HG03521 (cell line): Measurements from ENCODE around the gene ADD3.
"Not testable (repeated sequence)": the region's sequence is repeated elsewhere in the genome, so short reads cannot be mapped to it uniquely, and the experiment has no call there.

Experiments used
- ATAC-seq: cut with Tn5 transposase; IDR thresholded peaks from one replicate; pipeline ENCODE4 v1.9.1; 2021; ENCODE audit warnings: mild to moderate bottlenecking, moderate library complexity; ENCODE audit not compliant: unreplicated experiment

Gene ADD3

GRCh38 chr10:109976681-109977080 lies 31.1 kb upstream of the ADD3 start:
- no peak for ATAC-seq

- ATAC-seq, result no peak
These were observed 30.4 kb upstream of the ADD3 start for GRCh38 chr10:109977382-109977806.

GRCh38 chr10:109978481-109978880 lies 29.3 kb upstream of the ADD3 start:
- ATAC-seq, result no peak

- ATAC-seq, result no peak
These were observed 28.6 kb upstream of the ADD3 start for GRCh38 chr10:109979215-109979614.

- no peak for ATAC-seq
These were observed 26.1 kb upstream of the ADD3 start for GRCh38 chr10:109981650-109982049.

- ATAC-seq, result no peak
These were observed 25.7 kb upstream of the ADD3 start for GRCh38 chr10:109982123-109982522.

- no peak for ATAC-seq
These were observed 25.0 kb upstream of the ADD3 start for GRCh38 chr10:109982812-109983211.

GRCh38 chr10:109984013-109984412 lies 23.8 kb upstream of the ADD3 start:
- ATAC-seq, result no peak

- not testable (repeated sequence) for ATAC-seq
These were observed 22.0 kb upstream of the ADD3 start for GRCh38 chr10:109985768-109986167.

- no peak for ATAC-seq
These were observed 20.2 kb upstream of the ADD3 start for GRCh38 chr10:109987452-109988211.

GRCh38 chr10:109988212-109988596 lies 19.6 kb upstream of the ADD3 start:
- ATAC-seq, result no peak

GRCh38 chr10:109991266-109991855 lies 16.4 kb upstream of the ADD3 start:
- no peak for ATAC-seq

GRCh38 chr10:109992485-109992884 lies 15.3 kb upstream of the ADD3 start:
- ATAC-seq, result no peak

GRCh38 chr10:109993551-109994330 lies 14.0 kb upstream of the ADD3 start:
- ATAC-seq, result no peak

- no peak for ATAC-seq
These were observed 12.8 kb upstream of the ADD3 start for GRCh38 chr10:109994711-109995577.

- no peak for ATAC-seq
These were observed 12.2 kb upstream of the ADD3 start for GRCh38 chr10:109995595-109995994.

- peak; percentile 70 for ATAC-seq
These were observed 11.6 kb upstream of the ADD3 start for GRCh38 chr10:109996225-109996624.

- peak; percentile 22 for ATAC-seq
These were observed 11.0 kb upstream of the ADD3 start for GRCh38 chr10:109996766-109997171.

- ATAC-seq, result no peak
These were observed 10.6 kb upstream of the ADD3 start for GRCh38 chr10:109997233-109997632.

GRCh38 chr10:109998513-109998912 lies 9.3 kb upstream of the ADD3 start:
- no peak for ATAC-seq
